Measurements from ENCODE around the gene ZNF273. TPM values are rescaled to one million over a fixed set of nuclear protein-coding genes. Genes with fewer than 3 reads are reported as not detected.

Gene ZNF273
- total and polyA plus RNA-seq, 2 experiments from 2014 or later, result 4.2 to 6.8 TPM

GRCh38 chr7:64867863-64868440 lies 35.1 kb upstream of the ZNF273 start:
- no peaks in the 10 kb centered on the region for H3K4me1 ChIP-seq (ENCODE audit: low read depth)
- no peak for DNase-seq (ENCODE audit: low read depth in 1 of 2, low spot score in 1 of 2)

GRCh38 chr7:64868499-64868898 lies 34.6 kb upstream of the ZNF273 start:
- H3K4me1 ChIP-seq (ENCODE audit: low read depth), result no peaks in the 10 kb centered on the region
- no peaks in the 10 kb centered on the region for H3K9me3 ChIP-seq (ENCODE audit: low read depth)
- H3K36me3 ChIP-seq, result no peaks in the 10 kb centered on the region
- no peak for TF ChIP-seq CTCF (IDR thresholded peaks at IDR 0.05; ENCODE audit: low read depth, low read length)
- no peak for DNase-seq (ENCODE audit: low read depth in 1 of 2, low spot score in 1 of 2)
- no peak overlapping the region for H3K27ac ChIP-seq
- H3K27me3 ChIP-seq, result no peaks in the 10 kb centered on the region
- no peak overlapping the region for H3K4me3 ChIP-seq

More at GRCh38 chr7:64867863-64868440, 35.1 kb upstream of the ZNF273 start:
- H3K27ac ChIP-seq, result no peak overlapping the region
- H3K27me3 ChIP-seq, result no peaks in the 10 kb centered on the region
- H3K36me3 ChIP-seq, result no peaks in the 10 kb centered on the region
- H3K9me3 ChIP-seq (ENCODE audit: low read depth), result no peaks in the 10 kb centered on the region
- no peak overlapping the region for H3K4me3 ChIP-seq
- no peak for TF ChIP-seq CTCF (IDR thresholded peaks at IDR 0.05; ENCODE audit: low read depth, low read length)

DNA sequence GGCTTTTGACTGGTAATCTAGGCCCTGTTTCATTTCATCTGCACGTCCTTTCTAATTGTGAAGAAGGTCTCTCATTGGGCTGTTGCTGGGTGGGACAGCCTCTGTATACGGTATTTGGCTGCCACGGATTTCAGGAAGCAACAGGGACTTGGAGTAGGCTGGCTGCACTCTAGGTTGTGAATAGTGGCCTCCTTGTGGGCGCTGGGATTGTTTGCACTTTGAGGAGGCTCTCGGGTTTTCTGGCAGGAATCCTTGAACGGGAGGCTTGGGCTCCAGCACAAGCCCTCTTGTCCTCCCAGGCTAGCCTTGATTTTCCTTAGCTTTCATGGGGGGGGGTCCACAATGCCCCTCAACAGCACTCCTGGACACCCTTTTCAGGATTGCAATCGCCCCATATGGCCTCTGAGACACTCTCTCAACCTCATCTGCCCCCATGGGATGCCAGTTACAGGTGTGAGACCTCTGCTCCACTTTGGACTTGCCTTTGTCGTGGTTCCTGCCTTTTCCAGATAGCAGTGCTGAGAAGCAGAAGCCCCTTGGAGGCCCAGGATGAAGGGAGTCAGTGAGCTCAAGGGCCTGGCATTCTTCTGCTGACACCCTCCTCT lies 33.9 kb upstream of the ZNF273 start:
- Histone ChIP-seq H3K4me1 (ENCODE audit: low read depth) (no peaks in the 10 kb centered on the region), H3K4me3 (no peak overlapping the region), H3K27ac (no peak overlapping the region), H3K27me3 (no peaks in the 10 kb centered on the region), H3K36me3 (no peaks in the 10 kb centered on the region), H3K9me3 (ENCODE audit: low read depth) (no peaks in the 10 kb centered on the region)
- no peak for DNase-seq (ENCODE audit: low read depth in 1 of 2, low spot score in 1 of 2)
- TF ChIP-seq CTCF (IDR thresholded peaks at IDR 0.05; ENCODE audit: low read depth, low read length), result no peak

- DNase-seq (ENCODE audit: low read depth in 1 of 2, low spot score in 1 of 2), result no peak
- Histone ChIP-seq H3K36me3 (no peaks in the 10 kb centered on the region), H3K27me3 (no peaks in the 10 kb centered on the region), H3K4me3 (no peak overlapping the region), H3K27ac (no peak overlapping the region), H3K9me3 (ENCODE audit: low read depth) (no peaks in the 10 kb centered on the region), H3K4me1 (ENCODE audit: low read depth) (no peaks in the 10 kb centered on the region)
- no peak for TF ChIP-seq CTCF (IDR thresholded peaks at IDR 0.05; ENCODE audit: low read depth, low read length)
These were observed 33.0 kb upstream of the ZNF273 start for GRCh38 chr7:64869912-64870562.

- no peak overlapping the region for H3K27ac ChIP-seq
- no peaks in the 10 kb centered on the region for H3K4me1 ChIP-seq (ENCODE audit: low read depth)
- H3K27me3 ChIP-seq, result no peaks in the 10 kb centered on the region
- DNase-seq (ENCODE audit: low read depth in 1 of 2, low spot score in 1 of 2), result no peak
- H3K9me3 ChIP-seq (ENCODE audit: low read depth), result no peaks in the 10 kb centered on the region
- H3K36me3 ChIP-seq, result no peaks in the 10 kb centered on the region
- no peak overlapping the region for H3K4me3 ChIP-seq
- no peak for TF ChIP-seq CTCF (IDR thresholded peaks at IDR 0.05; ENCODE audit: low read depth, low read length)
These were observed 32.4 kb upstream of the ZNF273 start for GRCh38 chr7:64870656-64871055.

Data from cardiac muscle cell (in vitro differentiated cells and primary cell).